Measurements from ENCODE around the gene GLRA1.

Gene GLRA1

DNA sequence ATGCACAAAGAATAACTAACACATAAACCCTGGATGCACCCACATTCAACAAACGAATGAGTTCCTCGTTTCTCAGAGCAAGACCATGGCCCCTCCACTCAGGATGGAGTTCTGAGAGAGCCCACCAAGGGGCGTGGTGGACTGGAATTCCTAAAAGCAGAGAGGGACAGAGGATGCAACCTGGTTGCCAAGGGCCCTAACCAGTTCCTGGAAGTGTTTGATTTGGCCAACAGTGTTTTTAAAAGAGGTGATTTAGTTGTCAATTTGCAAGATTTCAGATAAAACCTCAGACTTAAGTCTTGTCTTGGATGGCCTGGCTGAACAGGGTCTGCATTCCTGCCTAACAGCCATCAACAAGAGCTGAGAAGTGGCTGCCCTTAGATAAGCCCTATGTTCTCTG lies 34.4 kb downstream of the GLRA1 start:
- TF ChIP-seq, protein P1, sequence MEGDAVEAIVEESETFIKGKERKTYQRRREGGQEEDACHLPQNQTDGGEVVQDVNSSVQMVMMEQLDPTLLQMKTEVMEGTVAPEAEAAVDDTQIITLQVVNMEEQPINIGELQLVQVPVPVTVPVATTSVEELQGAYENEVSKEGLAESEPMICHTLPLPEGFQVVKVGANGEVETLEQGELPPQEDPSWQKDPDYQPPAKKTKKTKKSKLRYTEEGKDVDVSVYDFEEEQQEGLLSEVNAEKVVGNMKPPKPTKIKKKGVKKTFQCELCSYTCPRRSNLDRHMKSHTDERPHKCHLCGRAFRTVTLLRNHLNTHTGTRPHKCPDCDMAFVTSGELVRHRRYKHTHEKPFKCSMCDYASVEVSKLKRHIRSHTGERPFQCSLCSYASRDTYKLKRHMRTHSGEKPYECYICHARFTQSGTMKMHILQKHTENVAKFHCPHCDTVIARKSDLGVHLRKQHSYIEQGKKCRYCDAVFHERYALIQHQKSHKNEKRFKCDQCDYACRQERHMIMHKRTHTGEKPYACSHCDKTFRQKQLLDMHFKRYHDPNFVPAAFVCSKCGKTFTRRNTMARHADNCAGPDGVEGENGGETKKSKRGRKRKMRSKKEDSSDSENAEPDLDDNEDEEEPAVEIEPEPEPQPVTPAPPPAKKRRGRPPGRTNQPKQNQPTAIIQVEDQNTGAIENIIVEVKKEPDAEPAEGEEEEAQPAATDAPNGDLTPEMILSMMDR (IDR thresholded peaks at IDR 0.05; ENCODE audit: borderline replicate concordance, insufficient read depth, low read depth, low read length): no peak
- no peak overlapping the region for H3K4me3 ChIP-seq (ENCODE audit: low read depth, low read length)

GRCh38 chr5:151889614-151890013 lies 35.0 kb downstream of the GLRA1 start:
- TF ChIP-seq, protein P1 (IDR thresholded peaks at IDR 0.05; ENCODE audit: borderline replicate concordance, insufficient read depth, low read depth, low read length): no peak
- H3K4me3 ChIP-seq (ENCODE audit: low read depth, low read length): no peak overlapping the region

GRCh38 chr5:151886546-151887275 lies 37.9 kb downstream of the GLRA1 start:
- no peak overlapping the region for H3K4me3 ChIP-seq (ENCODE audit: low read depth, low read length)
- TF ChIP-seq, protein P1 (IDR thresholded peaks at IDR 0.05; ENCODE audit: borderline replicate concordance, insufficient read depth, low read depth, low read length): no peak

GRCh38 chr5:151885138-151885908 lies 39.3 kb downstream of the GLRA1 start:
- no peak overlapping the region for H3K4me3 ChIP-seq (ENCODE audit: low read depth, low read length)
- TF ChIP-seq, protein P1 (IDR thresholded peaks at IDR 0.05; ENCODE audit: borderline replicate concordance, insufficient read depth, low read depth, low read length): no peak

DNA sequence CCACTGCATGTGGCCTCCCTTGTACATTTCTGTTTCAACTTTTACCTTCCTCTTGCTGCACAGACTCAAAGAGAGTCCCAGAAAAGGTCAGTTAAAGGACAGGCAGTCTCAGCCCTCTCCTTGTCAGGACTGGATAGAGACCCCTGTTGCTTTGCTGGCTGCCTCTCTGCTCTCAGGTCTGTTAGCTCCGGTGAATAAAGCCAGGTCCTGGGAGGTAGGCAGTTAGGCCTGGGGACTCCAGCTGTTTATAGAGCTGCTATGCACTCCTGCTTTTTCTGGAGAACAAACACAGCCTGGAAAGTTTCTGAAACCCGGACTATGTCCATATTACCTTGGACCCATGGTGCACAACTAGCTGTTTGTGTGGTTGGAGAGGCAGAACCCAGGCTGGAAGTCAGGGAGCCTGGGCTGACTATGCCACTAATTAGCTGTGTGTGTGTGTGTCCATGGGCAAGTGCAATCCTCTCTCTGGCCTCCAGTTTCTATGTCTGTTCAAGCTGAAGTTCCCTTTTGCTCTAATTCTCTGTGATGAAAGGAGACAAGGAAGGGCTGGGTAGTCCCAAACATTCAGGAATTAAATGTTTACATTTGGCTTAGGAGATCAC lies 42.9 kb downstream of the GLRA1 start:
- TF ChIP-seq, protein P1 (IDR thresholded peaks at IDR 0.05; ENCODE audit: borderline replicate concordance, insufficient read depth, low read depth, low read length): no peak

DNA sequence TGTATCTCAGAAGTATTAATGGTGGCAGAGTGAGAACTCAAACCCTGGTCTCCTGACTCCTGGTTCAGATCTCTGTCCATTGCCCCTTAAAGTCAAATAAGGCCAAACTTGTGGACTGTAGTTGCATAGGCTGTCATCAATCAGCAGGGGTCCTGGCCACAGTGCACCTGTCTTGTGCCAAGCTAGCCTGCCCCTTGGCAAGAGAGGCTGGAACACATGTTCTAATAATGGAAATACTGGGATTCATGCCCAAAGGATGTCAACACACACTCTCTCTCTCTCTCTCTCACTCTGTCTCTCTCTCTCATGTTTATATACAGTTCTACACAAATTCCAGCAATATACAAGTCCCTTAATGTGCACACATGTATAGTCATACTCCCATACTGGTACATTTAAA lies 44.3 kb downstream of the GLRA1 start:
- TF ChIP-seq, protein P1 (IDR thresholded peaks at IDR 0.05; ENCODE audit: borderline replicate concordance, insufficient read depth, low read depth, low read length): no peak
- H3K4me3 ChIP-seq (ENCODE audit: low read depth, low read length): no peak overlapping the region

More for the DNA sequence above, 42.9 kb downstream of the GLRA1 start:
- no peak overlapping the region for H3K4me3 ChIP-seq (ENCODE audit: low read depth, low read length)

Data from GM12875 (cell line).